HL-60/S4 (cell line): ENCODE measurements around the gene NAGLU.

Source experiments
- in situ Hi-C: fragments of 300-500 bp; cut with MboI; formaldehyde crosslinking; loops from 2 replicates; pipeline ENCODE4 v1.14.3; 2022; ENCODE audit warnings: low sequenced_read_pairs

Gene NAGLU

DNA sequence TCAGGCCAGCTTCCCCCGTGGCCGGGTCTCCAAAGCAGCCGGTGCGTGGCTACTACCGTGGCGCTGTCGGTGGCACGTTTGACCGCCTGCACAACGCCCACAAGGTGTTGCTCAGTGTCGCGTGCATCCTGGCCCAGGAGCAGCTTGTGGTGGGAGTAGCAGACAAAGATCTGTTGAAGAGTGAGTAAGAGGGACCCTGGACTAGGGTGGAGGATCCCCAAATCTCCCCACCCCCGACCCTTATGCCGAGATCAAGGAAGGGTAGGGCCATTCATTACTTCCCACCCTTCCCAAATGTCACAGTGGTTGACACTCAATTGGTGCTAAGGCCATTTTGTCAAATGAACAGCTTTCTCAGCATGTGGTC is 27.1 kb downstream of the NAGLU start:
- in situ Hi-C loops: no loop called here

- in situ Hi-C loops: no loop called here
These were observed 27.5 kb downstream of the NAGLU start for GRCh38 chr17:42563543-42563942.

- in situ Hi-C loops: no loop called here
These were observed 27.9 kb downstream of the NAGLU start for GRCh38 chr17:42563950-42564349.

GRCh38 chr17:42564815-42565522 is 28.9 kb downstream of the NAGLU start:
- in situ Hi-C loops: no loop called here

GRCh38 chr17:42565523-42566214 is 29.6 kb downstream of the NAGLU start:
- in situ Hi-C loops: no loop called here

GRCh38 chr17:42566215-42566882 is 30.3 kb downstream of the NAGLU start:
- in situ Hi-C loops: no loop called here

- in situ Hi-C loops: no loop called here
These were observed 31.0 kb downstream of the NAGLU start, which contains the start of gene MLX for GRCh38 chr17:42566883-42567573. Gene MLX (plus strand): TSS chr17:42567100. CDS start chr17:42567125, 25 bp downstream.

GRCh38 chr17:42568341-42569111 is 32.5 kb downstream of the NAGLU start:
- in situ Hi-C loops: no loop called here

DNA sequence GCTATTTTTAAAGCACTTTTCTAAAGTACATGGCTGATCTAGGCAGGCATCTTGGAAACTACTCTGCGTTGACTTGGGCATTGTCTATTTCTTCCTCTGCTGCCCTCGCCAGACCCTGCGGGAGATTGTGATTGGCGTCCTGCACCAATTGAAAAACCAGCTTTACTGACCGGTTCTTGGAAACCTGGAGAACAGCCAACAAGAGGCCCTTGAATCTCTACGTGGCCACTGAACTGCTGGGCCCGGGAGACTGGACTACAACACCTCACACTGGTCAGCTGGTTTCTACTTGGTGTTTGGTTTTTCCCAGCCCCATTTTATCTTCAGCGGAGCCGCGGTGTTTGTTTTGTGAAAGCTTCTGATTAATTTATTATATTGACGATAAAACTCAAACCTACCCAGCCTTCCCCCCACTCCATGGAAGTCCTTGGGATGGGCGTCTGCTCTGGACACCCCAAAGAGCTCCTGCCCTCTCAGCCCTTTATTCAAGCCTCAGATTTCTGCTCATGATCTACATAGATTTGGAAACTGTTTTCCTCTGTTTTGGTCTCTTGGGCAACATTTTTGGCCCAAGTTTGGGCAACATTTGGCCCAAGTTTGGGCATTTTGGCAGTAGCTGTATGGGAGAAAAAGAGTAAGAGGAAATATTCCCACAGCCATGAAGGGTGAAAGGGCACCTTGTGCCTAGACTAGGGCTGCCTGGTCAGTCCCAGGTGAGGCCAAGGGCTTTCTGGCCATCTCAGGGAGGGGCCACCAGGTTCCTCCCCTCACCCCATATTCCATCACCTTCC is 35.6 kb downstream of the NAGLU start:
- in situ Hi-C loops: no loop called here

DNA sequence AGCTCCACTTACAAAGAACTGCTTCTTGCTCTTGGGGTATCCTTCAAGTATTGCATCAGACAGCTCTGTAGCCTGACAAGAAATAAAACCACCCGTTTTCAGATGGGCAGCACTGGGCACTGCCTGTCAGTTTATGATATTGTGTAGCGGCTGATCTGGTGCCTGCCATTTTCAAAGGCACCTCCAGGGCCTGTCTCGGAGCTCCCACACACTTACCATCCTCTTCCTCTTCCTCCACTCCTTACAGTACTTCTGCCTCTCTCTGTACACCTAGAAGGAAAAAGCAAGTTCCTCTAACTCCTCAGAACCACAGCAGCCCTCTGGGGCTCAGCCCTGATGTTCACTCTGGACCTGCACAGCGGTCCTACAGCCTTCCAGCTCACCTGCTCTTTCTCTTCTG is 37.1 kb downstream of the NAGLU start:
- in situ Hi-C loops: no loop called here

DNA sequence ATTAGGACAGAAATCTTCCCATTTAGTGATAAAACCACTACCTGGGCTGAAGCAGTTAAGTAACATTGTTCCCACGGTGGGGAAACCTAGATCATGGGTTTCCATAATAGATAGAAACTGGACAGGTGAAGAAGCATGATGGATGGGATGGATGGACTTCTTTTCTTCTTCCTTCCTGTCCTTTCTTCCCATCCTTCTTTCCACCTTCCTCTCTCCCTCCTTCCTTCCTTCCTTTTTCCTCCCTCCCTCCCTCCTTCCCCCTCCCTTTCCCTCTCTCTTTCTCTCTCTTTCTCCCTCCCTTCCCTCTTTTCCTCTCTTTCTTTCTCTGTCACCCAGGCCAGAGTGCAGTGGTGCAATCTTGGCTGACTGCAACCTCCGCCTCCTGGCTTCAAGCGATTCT is 38.4 kb downstream of the NAGLU start:
- in situ Hi-C loops: no loop called here

- in situ Hi-C loops: no loop called here
These were observed 41.1 kb downstream of the NAGLU start for GRCh38 chr17:42577140-42577531.

DNA sequence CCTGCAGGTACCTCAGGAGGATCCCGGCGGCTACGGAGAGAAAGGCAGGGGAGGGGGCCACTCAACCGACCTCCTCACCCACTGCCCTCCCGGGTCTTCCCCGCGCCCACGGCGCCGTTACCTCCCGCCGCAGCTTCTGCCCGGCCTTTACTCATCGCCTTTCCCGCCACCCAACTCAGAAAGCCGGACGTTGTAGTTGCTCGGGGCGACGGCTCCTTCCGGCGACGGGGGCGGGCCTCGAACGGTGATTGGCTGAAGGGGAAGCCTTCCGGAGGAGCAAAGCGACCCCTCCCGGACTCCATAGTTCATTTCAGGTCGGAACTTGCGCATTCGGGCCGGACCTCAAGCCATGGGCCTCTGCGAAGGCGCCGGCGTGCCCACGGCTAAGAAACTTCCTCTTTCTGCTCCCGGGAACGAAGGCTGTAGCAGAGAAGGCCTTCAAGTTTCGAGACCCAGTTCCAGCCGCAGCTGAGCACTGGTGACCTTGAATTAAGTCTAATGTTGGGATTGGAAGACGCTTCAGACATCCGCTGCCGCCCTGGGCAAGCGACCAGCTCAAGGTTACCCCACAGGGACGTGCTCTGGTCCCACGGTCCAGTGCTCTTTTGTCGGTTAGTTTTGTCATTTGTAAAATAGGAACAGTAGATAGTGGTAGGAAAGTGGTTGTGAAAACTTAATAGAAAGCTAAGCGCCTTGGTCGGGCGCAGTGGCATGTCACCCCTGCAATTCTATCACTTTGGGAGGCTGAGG is 41.7 kb downstream of the NAGLU start, which contains the start of gene PSMC3IP:
TSS of gene PSMC3IP (minus strand) at position 198 of the 750 bp plus-strand sequence. CDS start at position 155, 43 bp downstream.
- in situ Hi-C loops: no loop called here

DNA sequence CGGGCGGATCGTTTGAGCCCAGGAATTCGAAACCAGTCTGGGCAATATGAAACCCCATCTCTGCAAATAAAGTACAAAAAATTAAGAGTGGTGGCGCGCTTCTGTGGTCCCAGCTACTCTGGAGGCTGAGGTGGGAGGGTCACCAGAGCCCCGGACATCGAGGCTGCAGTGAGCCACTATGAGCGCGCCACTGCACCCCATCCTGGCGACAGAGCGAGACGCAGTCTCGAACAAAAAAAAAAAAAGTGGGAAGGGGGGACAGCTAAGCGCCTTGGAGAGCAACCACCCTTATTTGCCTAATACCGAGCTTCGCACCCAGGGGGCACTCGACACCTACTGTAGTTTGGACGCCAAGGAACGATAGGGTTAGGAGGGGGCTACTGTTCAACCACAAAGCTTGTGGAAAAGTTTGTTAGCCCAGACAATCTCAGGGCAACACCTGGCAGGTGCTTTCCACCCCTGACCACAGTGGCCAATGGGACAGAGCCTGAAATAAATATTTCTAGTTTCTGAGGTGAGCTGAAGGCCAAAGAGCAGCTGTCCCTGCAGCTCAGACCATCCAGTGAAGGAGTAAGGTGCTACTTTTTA is 42.3 kb downstream of the NAGLU start:
- in situ Hi-C loops: no loop called here

DNA sequence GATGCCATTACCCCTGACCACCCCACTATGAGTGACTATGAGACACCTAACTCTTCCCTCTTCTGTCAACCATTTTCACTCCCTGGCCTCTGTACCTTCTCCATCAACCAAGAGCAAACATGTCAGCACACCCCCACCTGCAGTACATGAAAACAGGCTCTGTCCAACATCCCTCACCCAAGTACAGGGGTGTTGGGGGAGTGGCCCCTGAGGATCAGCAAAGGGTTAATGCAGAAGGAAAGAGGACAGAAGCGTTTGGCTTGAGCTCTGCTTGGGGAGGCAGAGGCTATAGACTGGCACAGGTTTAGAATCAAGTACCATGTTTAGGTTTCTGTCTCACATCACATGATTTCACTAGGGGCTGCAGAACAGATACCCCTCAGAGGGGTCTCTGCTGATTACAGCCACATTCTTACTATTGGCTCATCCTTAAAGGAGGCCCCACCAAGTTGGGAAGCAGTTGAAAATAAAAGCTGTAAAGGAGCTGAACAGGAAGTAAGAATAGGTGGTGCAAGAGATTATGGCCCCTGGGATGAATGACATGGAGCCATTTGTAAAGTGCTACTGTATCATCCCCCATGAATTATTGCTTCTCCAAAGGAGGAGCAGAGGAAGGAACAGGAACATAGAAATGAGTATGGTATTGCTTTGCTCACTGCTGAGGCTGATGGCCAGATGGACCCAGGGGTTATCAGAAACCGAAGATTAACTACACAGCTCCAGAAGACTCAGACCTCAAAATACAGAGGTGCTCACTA is 43.9 kb downstream of the NAGLU start:
- in situ Hi-C loops: loop anchor here (10.0 kb wide), 1 partner anchor 105 kb away; the partner anchor contains the start of genes CCR10 and CNTNAP1

DNA sequence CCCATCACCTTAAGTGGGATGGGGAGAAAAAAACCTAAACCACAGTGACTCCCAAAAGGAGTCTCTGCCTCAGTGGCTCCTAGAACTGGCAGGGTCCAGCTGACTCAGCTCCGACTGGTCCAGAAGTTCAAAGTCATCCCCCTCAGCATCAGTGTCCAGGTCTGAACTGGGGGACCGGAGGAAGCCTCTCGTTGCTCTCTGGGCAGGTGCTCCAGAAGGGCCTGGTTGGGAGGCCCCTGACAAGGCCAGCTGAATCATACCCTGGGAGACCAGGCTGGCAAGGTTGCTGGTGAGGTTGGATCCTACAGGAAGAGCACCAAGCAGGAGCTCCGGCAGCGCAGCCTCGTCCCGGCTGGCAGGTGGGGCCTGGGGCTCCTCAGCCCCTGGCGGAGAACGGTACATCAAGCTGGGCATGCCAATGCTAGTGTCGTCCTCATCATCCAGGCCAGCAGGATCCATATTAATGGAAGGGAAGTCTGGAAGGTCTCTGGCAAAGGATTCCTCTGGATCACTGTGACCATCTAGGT is 45.8 kb downstream of the NAGLU start:
- in situ Hi-C loops: loop anchor here (10.0 kb wide), 1 partner anchor 103 kb away; the partner anchor contains the start of genes CCR10 and CNTNAP1

- in situ Hi-C loops: loop anchor here (10.0 kb wide), 1 partner anchor 100 kb away; the partner anchor contains the start of genes CCR10 and CNTNAP1
These were observed 48.8 kb downstream of the NAGLU start for GRCh38 chr17:42584880-42585279.
